Measurements from ENCODE around the gene EXT2. TPM values are rescaled to one million over a fixed set of nuclear protein-coding genes. Genes with fewer than 3 reads are reported as not detected.

Gene EXT2
- total RNA-seq, 4 donors from 2014 or later, result 20.4 to 24.8 (median 23.1) TPM

DNA sequence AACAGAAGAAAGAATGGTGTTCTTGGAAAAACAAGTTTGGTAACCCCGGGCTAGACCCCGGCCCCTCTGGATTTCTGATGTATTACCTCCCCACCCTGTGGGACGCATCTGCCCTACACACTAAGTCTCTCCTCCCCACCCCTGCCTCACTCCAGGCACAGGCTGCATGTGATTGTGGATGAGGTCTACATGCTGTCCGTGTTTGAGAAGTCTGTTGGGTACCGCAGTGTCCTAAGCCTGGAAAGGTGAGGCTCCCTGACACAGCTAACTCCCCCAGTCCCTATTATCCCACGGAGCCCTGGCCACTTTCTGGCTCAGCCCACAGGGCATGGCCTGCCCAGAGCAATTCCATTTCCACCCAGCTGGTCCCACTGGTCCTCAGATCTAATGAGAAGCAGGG lies 16.1 kb upstream of the EXT2 start:
- Histone ChIP-seq H3K4me3 (no peak overlapping the region), H3K4me1 (no peaks in the 10 kb centered on the region), H3K27ac (no peak overlapping the region), H3K27me3 (no peaks in the 10 kb centered on the region), H3K9me3 (no peaks in the 10 kb centered on the region), H3K36me3 (peaks cover 0 to 10% of the 10 kb centered on the region in 2 donors)
- ATAC-seq, result no peak
- no peak for DNase-seq
- intact Hi-C loops (cut with DNase I; ENCODE audit: low total_unique reads), result no loop called here
- TF ChIP-seq, protein P1, sequence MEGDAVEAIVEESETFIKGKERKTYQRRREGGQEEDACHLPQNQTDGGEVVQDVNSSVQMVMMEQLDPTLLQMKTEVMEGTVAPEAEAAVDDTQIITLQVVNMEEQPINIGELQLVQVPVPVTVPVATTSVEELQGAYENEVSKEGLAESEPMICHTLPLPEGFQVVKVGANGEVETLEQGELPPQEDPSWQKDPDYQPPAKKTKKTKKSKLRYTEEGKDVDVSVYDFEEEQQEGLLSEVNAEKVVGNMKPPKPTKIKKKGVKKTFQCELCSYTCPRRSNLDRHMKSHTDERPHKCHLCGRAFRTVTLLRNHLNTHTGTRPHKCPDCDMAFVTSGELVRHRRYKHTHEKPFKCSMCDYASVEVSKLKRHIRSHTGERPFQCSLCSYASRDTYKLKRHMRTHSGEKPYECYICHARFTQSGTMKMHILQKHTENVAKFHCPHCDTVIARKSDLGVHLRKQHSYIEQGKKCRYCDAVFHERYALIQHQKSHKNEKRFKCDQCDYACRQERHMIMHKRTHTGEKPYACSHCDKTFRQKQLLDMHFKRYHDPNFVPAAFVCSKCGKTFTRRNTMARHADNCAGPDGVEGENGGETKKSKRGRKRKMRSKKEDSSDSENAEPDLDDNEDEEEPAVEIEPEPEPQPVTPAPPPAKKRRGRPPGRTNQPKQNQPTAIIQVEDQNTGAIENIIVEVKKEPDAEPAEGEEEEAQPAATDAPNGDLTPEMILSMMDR (IDR thresholded peaks at IDR 0.05 in 4 of 5, conservative IDR thresholded peaks at IDR 0.05 in 1 of 5), result no peak
- no peak for TF ChIP-seq POLR2A (IDR thresholded peaks at IDR 0.05)
- in situ Hi-C loops (cut with MboI; ENCODE audit: low sequenced_read_pairs in 4 of 4), result no loop called here

DNA sequence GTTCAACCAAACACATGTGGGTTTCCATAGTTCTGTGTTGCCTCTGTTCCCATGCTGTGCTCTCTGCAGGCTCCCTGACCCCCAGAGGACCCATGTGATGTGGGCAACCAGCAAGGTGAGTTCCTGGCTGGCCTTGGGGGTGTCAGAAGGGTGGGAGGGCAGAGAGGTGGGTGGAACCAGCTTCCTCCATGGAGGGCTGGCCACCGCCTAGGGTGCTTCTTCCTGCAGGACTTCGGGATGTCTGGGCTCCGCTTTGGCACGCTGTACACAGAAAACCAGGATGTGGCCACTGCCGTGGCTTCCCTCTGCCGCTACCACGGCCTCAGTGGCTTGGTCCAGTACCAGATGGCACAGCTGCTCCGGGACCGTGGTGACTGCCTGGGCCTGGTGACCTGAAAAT lies 14.5 kb upstream of the EXT2 start:
- in situ Hi-C loops (cut with MboI; ENCODE audit: low sequenced_read_pairs in 4 of 4) (no loop called here), intact Hi-C loops (cut with DNase I; ENCODE audit: low total_unique reads) (no loop called here)
- Histone ChIP-seq H3K9me3 (no peaks in the 10 kb centered on the region), H3K27me3 (no peaks in the 10 kb centered on the region), H3K4me3 (no peak overlapping the region), H3K36me3 (peaks cover 0 to 10% of the 10 kb centered on the region in 2 donors), H3K27ac (no peak overlapping the region), H3K4me1 (no peaks in the 10 kb centered on the region)
- DNase-seq, result no peak
- no peak for TF ChIP-seq POLR2A (IDR thresholded peaks at IDR 0.05)
- TF ChIP-seq, protein P1 (IDR thresholded peaks at IDR 0.05 in 4 of 5, conservative IDR thresholded peaks at IDR 0.05 in 1 of 5), result no peak
- ATAC-seq, result no peak

DNA sequence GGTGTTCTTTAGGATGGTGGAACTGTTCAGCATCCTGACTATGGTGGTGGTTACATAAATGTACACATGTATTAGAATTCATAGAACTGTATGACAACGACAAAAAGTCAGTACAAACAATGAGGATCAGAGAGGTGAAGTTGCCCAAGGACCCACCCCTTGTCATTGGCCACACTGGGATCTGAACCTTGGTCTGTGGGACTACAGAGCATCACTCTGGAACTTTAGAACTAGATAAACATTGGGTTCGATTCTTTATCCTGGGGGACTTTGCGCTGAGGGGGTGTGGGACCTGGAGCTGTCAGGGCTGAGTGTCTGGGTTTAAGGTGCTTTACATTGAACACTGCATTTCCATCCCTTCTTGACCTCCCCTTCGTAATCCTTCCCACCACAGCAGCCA lies 12.8 kb upstream of the EXT2 start:
- no peak for ATAC-seq
- in situ Hi-C loops (cut with MboI; ENCODE audit: low sequenced_read_pairs in 4 of 4) (no loop called here), intact Hi-C loops (cut with DNase I; ENCODE audit: low total_unique reads) (no loop called here)
- H3K27ac ChIP-seq, result no peak overlapping the region
- no peaks in the 10 kb centered on the region for H3K4me1 ChIP-seq
- TF ChIP-seq, protein P1 (IDR thresholded peaks at IDR 0.05 in 4 of 5, conservative IDR thresholded peaks at IDR 0.05 in 1 of 5), result no peak
- no peak for TF ChIP-seq POLR2A (IDR thresholded peaks at IDR 0.05)
- H3K9me3 ChIP-seq, result no peaks in the 10 kb centered on the region
- DNase-seq, result no peak
- no peaks in the 10 kb centered on the region for H3K27me3 ChIP-seq
- peaks cover 0 to 10% of the 10 kb centered on the region in 2 donors for H3K36me3 ChIP-seq
- no peak overlapping the region for H3K4me3 ChIP-seq

DNA sequence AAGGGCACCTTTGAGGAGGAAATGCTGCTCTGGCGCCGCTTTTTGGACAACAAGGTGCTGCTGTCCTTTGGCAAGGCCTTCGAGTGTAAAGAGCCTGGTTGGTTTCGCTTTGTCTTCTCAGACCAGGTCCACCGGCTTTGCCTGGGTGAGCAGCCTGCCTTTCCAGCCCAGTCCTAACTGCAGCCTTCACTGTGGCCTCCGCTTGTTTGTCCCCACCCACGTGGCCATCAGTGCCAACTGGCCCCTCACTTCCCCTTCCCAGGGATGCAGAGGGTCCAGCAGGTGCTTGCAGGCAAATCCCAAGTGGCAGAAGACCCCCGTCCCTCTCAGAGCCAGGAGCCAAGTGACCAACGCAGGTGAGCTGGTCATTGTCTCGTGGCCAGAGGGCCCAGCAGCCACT lies 12.0 kb upstream of the EXT2 start:
- ATAC-seq, result no peak
- TF ChIP-seq POLR2A (IDR thresholded peaks at IDR 0.05), result no peak
- TF ChIP-seq, protein P1 (IDR thresholded peaks at IDR 0.05 in 4 of 5, conservative IDR thresholded peaks at IDR 0.05 in 1 of 5), result no peak
- intact Hi-C loops (cut with DNase I; ENCODE audit: low total_unique reads), result no loop called here
- no peaks in the 10 kb centered on the region for H3K4me1 ChIP-seq
- in situ Hi-C loops (cut with MboI; ENCODE audit: low sequenced_read_pairs in 4 of 4), result no loop called here
- DNase-seq, result no peak
- no peak overlapping the region for H3K4me3 ChIP-seq
- H3K27me3 ChIP-seq, result no peaks in the 10 kb centered on the region
- no peaks in the 10 kb centered on the region for H3K9me3 ChIP-seq
- H3K36me3 ChIP-seq, result peaks cover 0 to 10% of the 10 kb centered on the region in 2 donors
- H3K27ac ChIP-seq, result no peak overlapping the region

DNA sequence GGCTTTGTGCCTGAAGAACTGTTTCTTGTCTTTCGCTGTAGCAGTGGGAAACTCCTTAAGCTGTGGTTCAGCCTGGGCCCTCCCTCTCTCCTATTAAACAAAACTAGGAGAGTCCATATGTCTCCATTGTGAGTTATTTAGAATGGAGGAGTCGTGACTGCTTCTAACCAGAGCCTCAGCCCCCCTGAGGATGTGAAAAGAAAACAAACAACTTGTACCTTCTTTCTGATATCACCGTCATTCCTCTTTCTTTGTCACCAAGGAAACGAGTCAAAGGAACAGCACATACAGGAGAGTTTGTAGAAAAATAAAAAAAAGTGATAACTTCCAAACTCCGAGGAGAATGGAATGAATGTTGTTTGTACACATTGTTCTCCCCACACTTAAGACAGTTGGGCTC lies 11.6 kb upstream of the EXT2 start:
- Histone ChIP-seq H3K9me3 (no peaks in the 10 kb centered on the region), H3K27me3 (no peaks in the 10 kb centered on the region), H3K4me3 (no peak overlapping the region), H3K27ac (no peak overlapping the region), H3K4me1 (no peaks in the 10 kb centered on the region), H3K36me3 (peaks cover 0 to 10% of the 10 kb centered on the region in 2 donors)
- DNase-seq, result no peak
- intact Hi-C loops (cut with DNase I; ENCODE audit: low total_unique reads) (no loop called here), in situ Hi-C loops (cut with MboI; ENCODE audit: low sequenced_read_pairs in 4 of 4) (no loop called here)
- TF ChIP-seq, protein P1 (IDR thresholded peaks at IDR 0.05 in 4 of 5, conservative IDR thresholded peaks at IDR 0.05 in 1 of 5), result no peak
- TF ChIP-seq POLR2A (IDR thresholded peaks at IDR 0.05), result no peak
- ATAC-seq, result no peak
